ENCODE results near the gene ITGAL. TPM values are rescaled to one million over a fixed set of nuclear protein-coding genes. Genes with fewer than 3 reads are reported as not detected.

Gene ITGAL
- total and polyA plus RNA-seq, 2 of the 8 experiments (the other 6 are each of a cell fraction or from before 2014, with no cell fraction given), result not detected

- H3K9ac ChIP-seq (replicated peaks in 1 of 4; ENCODE audit: extremely low read depth in 1 of 4, low read depth in 3 of 4, low read length in 3 of 4), result peak overlapping the region in 2 of 4 experiments; percentile 38 to 39; a peak in 3 of 7 replicates
- 21% methylated on average over 43 of the region's 46 CpGs; no CpG with 5 or more reads in 1 of the 2 experiments for WGBS, 2 experiments (ENCODE audit: extremely low coverage in 1 of 2, insufficient coverage in 1 of 2, insufficient read length in 1 of 2, insufficient replicate concordance in 2 of 2, low coverage in 1 of 2, low lambda C conversion rate in 2 of 2, missing lambda C conversion rate in 1 of 2)
- peak overlapping the region; percentile 2 to 53 (median 38); a peak in 6 of 8 replicates for H3K4me3 ChIP-seq (ENCODE audit: extremely low read depth in 1 of 4, insufficient read depth in 2 of 4, low read depth in 3 of 4, low read length in 4 of 4)
- TF ChIP-seq, protein P1, sequence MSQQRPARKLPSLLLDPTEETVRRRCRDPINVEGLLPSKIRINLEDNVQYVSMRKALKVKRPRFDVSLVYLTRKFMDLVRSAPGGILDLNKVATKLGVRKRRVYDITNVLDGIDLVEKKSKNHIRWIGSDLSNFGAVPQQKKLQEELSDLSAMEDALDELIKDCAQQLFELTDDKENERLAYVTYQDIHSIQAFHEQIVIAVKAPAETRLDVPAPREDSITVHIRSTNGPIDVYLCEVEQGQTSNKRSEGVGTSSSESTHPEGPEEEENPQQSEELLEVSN (IDR thresholded peaks at IDR 0.05), result peak; percentile 74
- TF ChIP-seq RAD21 (IDR thresholded peaks at IDR 0.05 in 1 of 2, conservative IDR thresholded peaks at IDR 0.05 in 1 of 2; ENCODE audit: low read depth in 2 of 2, low read length in 2 of 2), result no peak
- no peak for TF ChIP-seq CHD1 (IDR thresholded peaks at IDR 0.05; ENCODE audit: low read depth, low read length)
- no peak for TF ChIP-seq TEAD4 (IDR thresholded peaks at IDR 0.05; ENCODE audit: low read depth, low read length)
- TF ChIP-seq CBX5 (IDR thresholded peaks at IDR 0.05; ENCODE audit: low read depth, low read length), result no peak
- TF ChIP-seq TAF1 (IDR thresholded peaks at IDR 0.05; ENCODE audit: low read depth, low read length), result 0 out of 2 replicates have a peak, but pooled peaks have one; percentile 28
- TF ChIP-seq SIN3A (conservative IDR thresholded peaks at IDR 0.05 in 1 of 2, IDR thresholded peaks at IDR 0.05 in 1 of 2; ENCODE audit: low read depth in 1 of 2, low read length in 2 of 2), result no peak
- no peak for TF ChIP-seq CREB1 (IDR thresholded peaks at IDR 0.05)
- TF ChIP-seq KDM4A (IDR thresholded peaks at IDR 0.05; ENCODE audit: low read depth, low read length, severe bottlenecking), result no peak
- TF ChIP-seq TBP (IDR thresholded peaks at IDR 0.05; ENCODE audit: low read depth, low read length), result no peak
These were observed 88.7 kb downstream of the ITGAL start for GRCh38 chr16:30561089-30561816.

More at GRCh38 chr16:30561089-30561816, 88.7 kb downstream of the ITGAL start:
- no peak overlapping the region for H4K91ac ChIP-seq (replicated peaks; ENCODE audit: insufficient read length, low read length)
- no peak overlapping the region for H2AK5ac ChIP-seq (ENCODE audit: low read depth, low read length)
- peak overlapping the region; percentile 47 for H4K5ac ChIP-seq (ENCODE audit: insufficient read length, low read depth, low read length)
- POLR2A ChIA-PET (ENCODE audit: partially characterized antibody), result interaction anchor here (0.6 to 8.4 kb wide), 19 partner anchors 10 to 206 kb away, joined by 3 to 121 read pairs (median 3); partner anchors contain the start of genes CD2BP2, DCTPP1, ZNF688 and ZNF747
- H2BK20ac ChIP-seq (ENCODE audit: low read length), result no peak overlapping the region
- H2AFZ ChIP-seq (ENCODE audit: low read length), result peak overlapping the region; percentile 68
- H2BK5ac ChIP-seq (ENCODE audit: low read depth, low read length), result peak overlapping the region; percentile 39; the same call in 1 of the 2 replicates
- peak overlapping the region; percentile 96 for H4K8ac ChIP-seq (ENCODE audit: extremely low read depth, insufficient read depth, low read length)
- peak overlapping the region; percentile 24 to 67; a peak in 3 of 4 replicates for H3K4me2 ChIP-seq (ENCODE audit: insufficient read depth in 1 of 2, low read depth in 2 of 2, low read length in 2 of 2)
- H3K56ac ChIP-seq (replicated peaks; ENCODE audit: insufficient read length, low read depth, low read length), result no peak overlapping the region
- peak overlapping the region; percentile 44; the same call in 1 of the 2 replicates for H3K18ac ChIP-seq (ENCODE audit: extremely low read depth, low read length)
- no peak overlapping the region for H3K27ac ChIP-seq (ENCODE audit: low read depth, low read length)
- no peak overlapping the region for H3K23ac ChIP-seq (ENCODE audit: insufficient read length)
- peaks cover 0 to 4% (median 1%) of the 10 kb centered on the region in 4 experiments; a peak in 2 of 7 replicates for H3K4me1 ChIP-seq (replicated peaks in 1 of 4; ENCODE audit: control insufficient read depth in 3 of 4, insufficient read depth in 4 of 4, low read length in 3 of 4)
- FAIRE-seq (no peak), DNase-seq (ENCODE audit: low read depth in 1 of 2, low spot score in 2 of 2) (peak in 1 of 2 experiments; percentile 77)
- no peaks in the 10 kb centered on the region for H3K79me1 ChIP-seq (ENCODE audit: low read depth, low read length)
- H3K27me3 ChIP-seq (replicated peaks in 1 of 4; ENCODE audit: control insufficient read depth in 3 of 4, extremely low read depth in 1 of 4, insufficient read depth in 3 of 4, low read length in 3 of 4), result peaks cover 0 to 3% (median 1%) of the 10 kb centered on the region in 4 experiments; a peak in 1 of 7 replicates
- peaks cover 0 to under 1% of the 10 kb centered on the region in 2 experiments for H4K20me1 ChIP-seq (replicated peaks in 1 of 2; ENCODE audit: control insufficient read depth in 1 of 2, insufficient read depth in 2 of 2, low read length in 2 of 2)
- no peaks in the 10 kb centered on the region for H3K79me2 ChIP-seq (ENCODE audit: control insufficient read depth in 1 of 2, insufficient read depth in 2 of 2, low read length in 2 of 2)
- no peak overlapping the region for H3K4ac ChIP-seq (replicated peaks; ENCODE audit: insufficient read length, low read depth, low read length)
- H3K14ac ChIP-seq (ENCODE audit: insufficient read length), result no peak overlapping the region
- H2BK12ac ChIP-seq (ENCODE audit: low read depth, low read length), result 0 out of 2 replicates have a peak overlapping the region, but pooled peaks have one; percentile 50
- H2BK15ac ChIP-seq (ENCODE audit: low read length), result 0 out of 2 replicates have a peak overlapping the region, but pooled peaks have one; percentile 10
- H3K36me3 ChIP-seq (ENCODE audit: control insufficient read depth in 2 of 4, insufficient read depth in 4 of 4, low read length in 3 of 4), result no peaks in the 10 kb centered on the region
- no peaks in the 10 kb centered on the region for H3K9me3 ChIP-seq (ENCODE audit: insufficient read depth in 2 of 2, low read depth in 1 of 2, low read length in 1 of 2)
- no peak overlapping the region for H2BK120ac ChIP-seq (replicated peaks; ENCODE audit: low read depth, low read length)
- CTCF ChIA-PET (ENCODE audit: partially characterized antibody), result interaction anchor here (0.6 to 2.1 kb wide), 12 partner anchors 15 to 136 kb away, joined by 3 to 7 read pairs (median 3); partner anchors contain the start of gene ZNF747
- H3K23me2 ChIP-seq (ENCODE audit: low read depth, low read length), result peaks cover 7% of the 10 kb centered on the region; the same call in 1 of the 2 replicates
